Measurements from ENCODE around the gene EID3. TPM values are rescaled to one million over a fixed set of nuclear protein-coding genes. Genes with fewer than 3 reads are reported as not detected.

EID3 gene
- polyA plus RNA-seq, 3 donors = 0.64 to 1.0 (median 0.65) TPM

GRCh38 chr12:104319918-104320626 is 16.5 kb downstream of the EID3 start:
- Histone ChIP-seq H3K36me3 (replicated peaks in 1 of 2; ENCODE audit: control insufficient read depth in 1 of 2, insufficient read depth in 2 of 2, low read length in 2 of 2) (peaks cover 80 to 88% of the 10 kb centered on the region in 2 donors), H3K9ac (ENCODE audit: insufficient read depth, low read length, poor library complexity, severe bottlenecking) (no peak overlapping the region), H3K4me1 (ENCODE audit: control insufficient read depth in 1 of 2, insufficient read depth in 2 of 2, low read length in 2 of 2) (no peaks in the 10 kb centered on the region), H3K79me2 (ENCODE audit: insufficient read depth, low read length) (no peaks in the 10 kb centered on the region), H3K4me2 (replicated peaks; ENCODE audit: extremely low read depth, low read length, poor library complexity, severe bottlenecking) (no peak overlapping the region), H3K27me3 (ENCODE audit: control insufficient read depth in 2 of 2, insufficient read depth in 2 of 2, low read length in 2 of 2) (no peaks in the 10 kb centered on the region), H3K27ac (ENCODE audit: low read depth in 1 of 2, low read length in 2 of 2) (no peak overlapping the region), H4K20me1 (ENCODE audit: insufficient read depth, low read length) (peaks cover 18% of the 10 kb centered on the region), H3K4me3 (replicated peaks in 1 of 3; ENCODE audit: low read depth in 2 of 3, low read length in 3 of 3) (no peak overlapping the region), H3K9me3 (replicated peaks in 1 of 2; ENCODE audit: control insufficient read depth in 1 of 2, insufficient read depth in 1 of 2, low read length in 2 of 2) (no peaks in the 10 kb centered on the region), H2AFZ (ENCODE audit: insufficient read depth, low read depth, low read length, poor library complexity, severe bottlenecking) (no peak overlapping the region)
- no peaks in the 10 kb centered on the region for H3K4me1 Mint-ChIP-seq
- no peaks in the 10 kb centered on the region for H3K9me3 Mint-ChIP-seq
- no CpG with 5 or more reads among the region's 1 CpG for WGBS (ENCODE audit: insufficient coverage)
- H3K27me3 Mint-ChIP-seq (ENCODE audit: low read depth in 3 of 3) = no peaks in the 10 kb centered on the region
- intact Hi-C loops (cut with micrococcal nuclease) = no loop called here
- H3K4me3 Mint-ChIP-seq = no peak overlapping the region
- DNase-seq = no peak
- TF ChIP-seq, protein P1, sequence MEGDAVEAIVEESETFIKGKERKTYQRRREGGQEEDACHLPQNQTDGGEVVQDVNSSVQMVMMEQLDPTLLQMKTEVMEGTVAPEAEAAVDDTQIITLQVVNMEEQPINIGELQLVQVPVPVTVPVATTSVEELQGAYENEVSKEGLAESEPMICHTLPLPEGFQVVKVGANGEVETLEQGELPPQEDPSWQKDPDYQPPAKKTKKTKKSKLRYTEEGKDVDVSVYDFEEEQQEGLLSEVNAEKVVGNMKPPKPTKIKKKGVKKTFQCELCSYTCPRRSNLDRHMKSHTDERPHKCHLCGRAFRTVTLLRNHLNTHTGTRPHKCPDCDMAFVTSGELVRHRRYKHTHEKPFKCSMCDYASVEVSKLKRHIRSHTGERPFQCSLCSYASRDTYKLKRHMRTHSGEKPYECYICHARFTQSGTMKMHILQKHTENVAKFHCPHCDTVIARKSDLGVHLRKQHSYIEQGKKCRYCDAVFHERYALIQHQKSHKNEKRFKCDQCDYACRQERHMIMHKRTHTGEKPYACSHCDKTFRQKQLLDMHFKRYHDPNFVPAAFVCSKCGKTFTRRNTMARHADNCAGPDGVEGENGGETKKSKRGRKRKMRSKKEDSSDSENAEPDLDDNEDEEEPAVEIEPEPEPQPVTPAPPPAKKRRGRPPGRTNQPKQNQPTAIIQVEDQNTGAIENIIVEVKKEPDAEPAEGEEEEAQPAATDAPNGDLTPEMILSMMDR (IDR thresholded peaks at IDR 0.05) = no peak
- no peak overlapping the region for H3K27ac Mint-ChIP-seq
- H3K36me3 Mint-ChIP-seq = peaks cover 64 to 89% of the 10 kb centered on the region in 2 donors

DNA sequence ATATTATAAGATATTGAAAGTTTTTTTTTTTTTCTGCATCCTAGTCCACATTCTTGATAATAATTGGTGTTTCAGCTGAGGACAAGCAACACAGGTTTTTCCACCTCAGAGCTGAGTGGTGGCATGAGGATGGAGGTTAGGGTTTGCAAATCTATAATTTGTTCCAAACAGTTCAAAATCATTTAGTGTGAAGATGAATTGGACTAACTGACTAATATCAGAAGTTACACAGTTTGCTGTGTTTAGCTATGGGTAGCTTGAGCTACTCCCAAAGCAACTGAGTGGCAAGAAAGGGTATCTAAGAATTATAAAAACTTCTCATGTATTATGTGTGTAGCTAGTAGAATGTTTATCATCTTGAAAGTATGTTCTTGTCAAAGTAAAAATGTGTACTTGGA is 17.1 kb downstream of the EID3 start:
- H3K27me3 ChIP-seq (ENCODE audit: control insufficient read depth in 2 of 2, insufficient read depth in 2 of 2, low read length in 2 of 2) = no peaks in the 10 kb centered on the region

More for the DNA sequence above, 17.1 kb downstream of the EID3 start:
- no peak overlapping the region for H3K27ac Mint-ChIP-seq
- peaks cover 80 to 88% of the 10 kb centered on the region in 2 donors for H3K36me3 ChIP-seq (replicated peaks in 1 of 2; ENCODE audit: control insufficient read depth in 1 of 2, insufficient read depth in 2 of 2, low read length in 2 of 2)
- no peak overlapping the region for H3K4me3 Mint-ChIP-seq
- H3K79me2 ChIP-seq (ENCODE audit: insufficient read depth, low read length) = no peaks in the 10 kb centered on the region
- no peaks in the 10 kb centered on the region for H3K4me1 ChIP-seq (ENCODE audit: control insufficient read depth in 1 of 2, insufficient read depth in 2 of 2, low read length in 2 of 2)
- no peak overlapping the region for H3K4me2 ChIP-seq (replicated peaks; ENCODE audit: extremely low read depth, low read length, poor library complexity, severe bottlenecking)
- H3K36me3 Mint-ChIP-seq = peaks cover 62 to 89% of the 10 kb centered on the region in 2 donors
- H3K9ac ChIP-seq (ENCODE audit: insufficient read depth, low read length, poor library complexity, severe bottlenecking) = no peak overlapping the region
- no peaks in the 10 kb centered on the region for H3K4me1 Mint-ChIP-seq
- H3K9me3 Mint-ChIP-seq = no peaks in the 10 kb centered on the region
- TF ChIP-seq, protein P1 (IDR thresholded peaks at IDR 0.05) = no peak
- no peaks in the 10 kb centered on the region for H3K9me3 ChIP-seq (replicated peaks in 1 of 2; ENCODE audit: control insufficient read depth in 1 of 2, insufficient read depth in 1 of 2, low read length in 2 of 2)
- intact Hi-C loops (cut with micrococcal nuclease) = no loop called here
- no peaks in the 10 kb centered on the region for H3K27me3 Mint-ChIP-seq (ENCODE audit: low read depth in 3 of 3)
- H2AFZ ChIP-seq (ENCODE audit: insufficient read depth, low read depth, low read length, poor library complexity, severe bottlenecking) = no peak overlapping the region
- no peak overlapping the region for H3K27ac ChIP-seq (ENCODE audit: low read depth in 1 of 2, low read length in 2 of 2)
- no peak for DNase-seq
- no peak overlapping the region for H3K4me3 ChIP-seq (replicated peaks in 1 of 3; ENCODE audit: low read depth in 2 of 3, low read length in 3 of 3)
- H4K20me1 ChIP-seq (ENCODE audit: insufficient read depth, low read length) = peaks cover 18% of the 10 kb centered on the region
